ENCODE results near the gene SYTL1. TPM values are rescaled to one million over a fixed set of nuclear protein-coding genes. Genes with fewer than 3 reads are reported as not detected.

Gene SYTL1
- polyA plus RNA-seq, 1 donor from 2014 or later: not detected

DNA sequence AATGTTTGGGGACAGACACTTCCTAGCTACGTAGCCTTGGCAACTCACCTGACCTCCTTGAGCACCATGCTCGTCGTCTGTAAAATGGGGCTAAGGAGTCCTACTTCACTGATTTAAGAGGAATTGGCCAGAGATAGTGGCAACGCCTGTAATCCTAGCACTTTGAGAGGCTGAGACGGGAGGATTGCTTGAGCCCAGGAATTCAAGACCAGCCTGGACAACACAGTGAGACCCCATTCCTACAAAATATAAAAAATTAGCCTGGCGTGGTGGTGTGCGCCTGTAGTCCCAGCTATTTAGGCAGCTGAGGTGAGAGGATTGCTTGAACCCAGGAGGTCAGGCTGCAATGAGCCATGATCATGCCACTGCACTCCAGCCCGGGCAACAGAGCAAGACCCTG lies 4.5 kb downstream of the SYTL1 start:
- no peak overlapping the region for H2AFZ ChIP-seq (ENCODE audit: low read depth, low read length)
- no peaks in the 10 kb centered on the region for H3K9me2 ChIP-seq (ENCODE audit: insufficient read depth, low read length)
- H3K9ac ChIP-seq (ENCODE audit: low read length): no peak overlapping the region
- H3K27me3 ChIP-seq (ENCODE audit: insufficient read depth, low read depth, low read length): peaks cover 27% of the 10 kb centered on the region
- TF ChIP-seq EZH2 (IDR thresholded peaks at IDR 0.05; ENCODE audit: borderline replicate concordance, insufficient read depth, low read length, poor library complexity, severe bottlenecking): no peak
- no peak for TF ChIP-seq EP300 (conservative IDR thresholded peaks at IDR 0.05; ENCODE audit: poor library complexity, severe bottlenecking)
- TF ChIP-seq SMC3 (conservative IDR thresholded peaks at IDR 0.05; ENCODE audit: poor library complexity): no peak
- no peak for TF ChIP-seq RAD21 (conservative IDR thresholded peaks at IDR 0.05)
- no peak for TF ChIP-seq TAF1 (IDR thresholded peaks at IDR 0.05; ENCODE audit: low read depth)
- TF ChIP-seq, protein P1, sequence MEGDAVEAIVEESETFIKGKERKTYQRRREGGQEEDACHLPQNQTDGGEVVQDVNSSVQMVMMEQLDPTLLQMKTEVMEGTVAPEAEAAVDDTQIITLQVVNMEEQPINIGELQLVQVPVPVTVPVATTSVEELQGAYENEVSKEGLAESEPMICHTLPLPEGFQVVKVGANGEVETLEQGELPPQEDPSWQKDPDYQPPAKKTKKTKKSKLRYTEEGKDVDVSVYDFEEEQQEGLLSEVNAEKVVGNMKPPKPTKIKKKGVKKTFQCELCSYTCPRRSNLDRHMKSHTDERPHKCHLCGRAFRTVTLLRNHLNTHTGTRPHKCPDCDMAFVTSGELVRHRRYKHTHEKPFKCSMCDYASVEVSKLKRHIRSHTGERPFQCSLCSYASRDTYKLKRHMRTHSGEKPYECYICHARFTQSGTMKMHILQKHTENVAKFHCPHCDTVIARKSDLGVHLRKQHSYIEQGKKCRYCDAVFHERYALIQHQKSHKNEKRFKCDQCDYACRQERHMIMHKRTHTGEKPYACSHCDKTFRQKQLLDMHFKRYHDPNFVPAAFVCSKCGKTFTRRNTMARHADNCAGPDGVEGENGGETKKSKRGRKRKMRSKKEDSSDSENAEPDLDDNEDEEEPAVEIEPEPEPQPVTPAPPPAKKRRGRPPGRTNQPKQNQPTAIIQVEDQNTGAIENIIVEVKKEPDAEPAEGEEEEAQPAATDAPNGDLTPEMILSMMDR (IDR thresholded peaks at IDR 0.05; ENCODE audit: poor library complexity, severe bottlenecking): no peak
- TF ChIP-seq POLR2AphosphoS5 (IDR thresholded peaks at IDR 0.05): no peak
- no peak for TF ChIP-seq REST (IDR thresholded peaks at IDR 0.05; ENCODE audit: borderline replicate concordance)
- TF ChIP-seq MXI1 (conservative IDR thresholded peaks at IDR 0.05; ENCODE audit: poor library complexity, severe bottlenecking): no peak
- no peaks in the 10 kb centered on the region for H3K36me3 ChIP-seq (ENCODE audit: insufficient read depth, low read length)
- no peak overlapping the region for H3K4me3 ChIP-seq (ENCODE audit: low read length)
- no peak overlapping the region for H3K27ac ChIP-seq (ENCODE audit: low read length)
- no peaks in the 10 kb centered on the region for H4K20me1 ChIP-seq (ENCODE audit: insufficient read depth)
- H3K9me3 ChIP-seq (ENCODE audit: low read length): no peaks in the 10 kb centered on the region
- H3K4me2 ChIP-seq (ENCODE audit: low read length): no peak overlapping the region
- H3F3A ChIP-seq (ENCODE audit: insufficient read depth, low read length, poor library complexity, severe bottlenecking): no peaks in the 10 kb centered on the region
- no peaks in the 10 kb centered on the region for H3K79me2 ChIP-seq (replicated peaks; ENCODE audit: insufficient read depth, low read length)

DNA sequence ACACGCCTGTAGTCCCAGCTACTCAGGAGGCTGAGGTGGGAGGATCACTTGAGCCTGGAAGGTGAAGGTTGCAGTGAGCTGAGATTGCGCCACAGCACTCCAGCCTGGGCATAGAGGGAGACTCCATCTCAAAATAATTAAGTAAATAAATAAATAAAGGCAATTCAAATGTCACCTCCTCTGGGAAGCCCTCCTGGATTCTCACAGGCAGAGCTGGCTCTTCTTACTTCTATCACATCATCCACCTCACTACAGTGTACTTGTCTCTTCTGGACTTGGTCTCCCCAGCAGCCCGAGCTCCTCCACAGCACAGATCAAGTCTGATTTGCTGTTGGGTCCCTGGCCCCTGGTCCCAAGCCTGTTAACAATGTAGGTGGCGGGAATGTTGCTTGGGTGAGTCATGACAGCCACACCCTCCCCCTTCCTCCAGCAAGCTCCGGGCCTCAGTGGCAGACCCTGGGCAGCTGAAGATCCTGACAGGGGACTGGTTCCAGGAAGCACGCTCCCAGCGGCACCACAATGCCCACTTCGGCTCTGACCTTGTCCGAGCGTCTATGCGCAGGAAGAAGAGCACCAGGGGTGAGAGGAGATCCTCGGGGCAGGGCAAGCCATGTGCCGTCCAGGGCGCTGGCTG lies 5.3 kb downstream of the SYTL1 start:
- H3K27ac ChIP-seq (ENCODE audit: low read length): no peak overlapping the region
- H3K9ac ChIP-seq (ENCODE audit: low read length): no peak overlapping the region
- H3K9me3 ChIP-seq (ENCODE audit: low read length): no peaks in the 10 kb centered on the region
- no peaks in the 10 kb centered on the region for H3K79me2 ChIP-seq (replicated peaks; ENCODE audit: insufficient read depth, low read length)
- no peaks in the 10 kb centered on the region for H4K20me1 ChIP-seq (ENCODE audit: insufficient read depth)
- peaks cover 31% of the 10 kb centered on the region for H3K27me3 ChIP-seq (ENCODE audit: insufficient read depth, low read depth, low read length)
- H3K4me3 ChIP-seq (ENCODE audit: low read length): no peak overlapping the region
- H3K4me2 ChIP-seq (ENCODE audit: low read length): no peak overlapping the region
- H3K9me2 ChIP-seq (ENCODE audit: insufficient read depth, low read length): no peaks in the 10 kb centered on the region
- TF ChIP-seq MXI1 (conservative IDR thresholded peaks at IDR 0.05; ENCODE audit: poor library complexity, severe bottlenecking): no peak
- no peak for TF ChIP-seq EP300 (conservative IDR thresholded peaks at IDR 0.05; ENCODE audit: poor library complexity, severe bottlenecking)
- TF ChIP-seq, protein P1 (IDR thresholded peaks at IDR 0.05; ENCODE audit: poor library complexity, severe bottlenecking): no peak
- no peak for TF ChIP-seq EZH2 (IDR thresholded peaks at IDR 0.05; ENCODE audit: borderline replicate concordance, insufficient read depth, low read length, poor library complexity, severe bottlenecking)
- no peak for TF ChIP-seq POLR2AphosphoS5 (IDR thresholded peaks at IDR 0.05)
- no peak for TF ChIP-seq SMC3 (conservative IDR thresholded peaks at IDR 0.05; ENCODE audit: poor library complexity)
- TF ChIP-seq TAF1 (IDR thresholded peaks at IDR 0.05; ENCODE audit: low read depth): no peak
- TF ChIP-seq REST (IDR thresholded peaks at IDR 0.05; ENCODE audit: borderline replicate concordance): no peak
- no peak for TF ChIP-seq RAD21 (conservative IDR thresholded peaks at IDR 0.05)
- no peak overlapping the region for H2AFZ ChIP-seq (ENCODE audit: low read depth, low read length)
- no peaks in the 10 kb centered on the region for H3F3A ChIP-seq (ENCODE audit: insufficient read depth, low read length, poor library complexity, severe bottlenecking)
- no peaks in the 10 kb centered on the region for H3K36me3 ChIP-seq (ENCODE audit: insufficient read depth, low read length)

All from neural cell (in vitro differentiated cells).